Loucy (cell line): ENCODE data around the gene CDT1.

Source experiments
- CTCF ChIP-seq: fragments of 200-600 bp; sonication (generic); conservative IDR thresholded peaks from 2 replicates; pipeline ENCODE4 v1.5.1; 2014; ENCODE audit warnings: mild to moderate bottlenecking, antibody characterized with exemption, low read length
- EZH2phosphoT487 ChIP-seq: fragments of 200-600 bp; IDR thresholded peaks from 2 replicates; pipeline ENCODE4 v1.6.1; 2018; ENCODE audit warnings: antibody characterized with exemption, mild to moderate bottlenecking, moderate library complexity, borderline replicate concordance

- TF ChIP-seq CTCF (no peak), EZH2phosphoT487 (no peak)
Measured at GRCh38 chr16:88807142-88807625, 3.6 kb downstream of the CDT1 start.
